Thyroid gland (tissue), 4 donors: ENCODE data around the gene NPAS2.

Source experiments
- CTCF ChIP-seq, 6 experiments: fragments of 200-600 bp in 3 of 6; fragments of 450-650 bp in 3 of 6; sonication (generic) in 3 of 6; IDR thresholded peaks; one replicate each; pipeline ENCODE4 v1.5.1; 2016 to 2019; ENCODE audit warnings: antibody characterized with exemption in 6 of 6, mild to moderate bottlenecking in 2 of 6, inconsistent platforms in 1 of 6, moderate library complexity in 1 of 6
- POLR2A ChIP-seq, 2 donors: fragments of 450-650 bp; IDR thresholded peaks; one replicate each; pipeline ENCODE4 v1.6.1; 2017; ENCODE audit warnings: antibody characterized with exemption in 2 of 2, mild to moderate bottlenecking in 2 of 2, moderate library complexity in 1 of 2

DNA sequence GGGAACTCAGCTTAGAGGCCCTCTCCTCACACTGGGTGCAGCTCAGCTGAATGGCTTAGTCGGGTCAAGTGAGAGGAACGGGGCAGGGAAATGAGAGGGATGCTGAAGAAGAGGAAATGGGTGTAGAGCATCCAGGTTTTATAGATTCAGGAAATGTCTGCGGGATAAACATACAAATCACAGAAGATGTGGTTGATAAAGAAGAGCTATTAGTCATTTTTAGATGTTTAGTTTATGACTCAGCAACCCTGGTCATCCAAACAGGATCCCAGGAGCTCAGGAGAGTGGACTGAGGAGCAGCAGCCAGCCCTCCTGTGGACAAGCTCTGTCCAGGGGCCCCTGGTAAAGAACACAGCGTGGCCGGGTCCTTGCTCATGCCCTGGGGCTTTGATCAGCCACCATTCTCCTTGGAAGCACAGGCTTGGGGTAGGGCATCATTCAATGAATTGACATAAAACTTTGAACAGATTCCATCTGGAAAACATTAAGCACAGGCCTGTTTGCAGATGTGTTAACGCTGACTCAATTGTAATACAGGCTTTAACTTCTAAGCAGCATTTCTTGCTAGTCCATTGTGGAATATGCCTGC is 83.0 kb downstream of the NPAS2 start:
- TF ChIP-seq CTCF (IDR thresholded peaks at IDR 0.05) (no peak), POLR2A (IDR thresholded peaks at IDR 0.05) (no peak)
